HG02571 (cell line): Measurements from ENCODE around the gene ESPNL.

Experiments
- ATAC-seq: cut with Tn5 transposase; IDR thresholded peaks from one replicate; pipeline ENCODE4 v1.9.1; 2021; ENCODE audit warnings: mild to moderate bottlenecking, moderate library complexity; ENCODE audit not compliant: unreplicated experiment

ESPNL gene

DNA sequence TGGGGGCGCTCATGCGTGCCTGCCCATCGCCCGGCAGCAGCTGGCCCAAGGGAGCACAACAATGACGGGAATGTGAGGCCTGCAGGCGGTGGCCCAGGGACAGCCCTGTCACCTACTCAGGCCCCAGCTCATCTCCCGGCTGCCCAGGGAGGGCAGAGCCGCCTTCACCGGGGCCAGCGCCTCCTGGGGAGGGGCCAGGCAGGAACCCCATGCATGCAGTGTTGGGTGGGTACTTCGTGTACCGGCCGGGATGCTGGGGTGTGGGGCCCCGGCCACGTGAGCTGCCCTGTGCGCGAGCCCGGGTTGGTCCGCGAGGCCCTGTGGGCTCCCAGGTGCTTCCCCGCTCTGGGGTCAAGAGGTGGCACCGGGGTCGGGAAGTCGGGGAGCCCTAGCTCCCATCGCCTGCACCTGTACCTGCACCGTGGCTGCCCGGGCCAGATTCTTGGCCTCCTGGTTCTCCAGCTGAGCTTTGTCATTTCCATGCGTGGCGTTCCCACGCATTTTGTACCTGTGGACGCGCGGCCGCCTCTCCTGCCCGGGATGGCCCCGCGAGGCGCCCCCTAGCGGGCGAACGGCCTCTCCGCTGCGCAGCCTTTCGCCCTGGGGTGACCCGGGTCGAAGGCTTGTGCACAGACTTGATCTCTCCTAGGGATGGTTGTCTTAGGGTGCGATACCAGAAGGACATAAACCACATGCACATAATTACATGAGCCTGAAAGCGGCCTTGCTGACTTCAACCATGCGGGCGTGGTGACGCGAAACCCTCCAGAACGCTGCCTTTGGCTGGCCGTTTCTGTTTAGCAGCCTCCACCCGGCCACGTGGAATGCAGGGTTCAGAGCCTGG is 39.3 kb downstream of the ESPNL start:
- no peak for ATAC-seq

DNA sequence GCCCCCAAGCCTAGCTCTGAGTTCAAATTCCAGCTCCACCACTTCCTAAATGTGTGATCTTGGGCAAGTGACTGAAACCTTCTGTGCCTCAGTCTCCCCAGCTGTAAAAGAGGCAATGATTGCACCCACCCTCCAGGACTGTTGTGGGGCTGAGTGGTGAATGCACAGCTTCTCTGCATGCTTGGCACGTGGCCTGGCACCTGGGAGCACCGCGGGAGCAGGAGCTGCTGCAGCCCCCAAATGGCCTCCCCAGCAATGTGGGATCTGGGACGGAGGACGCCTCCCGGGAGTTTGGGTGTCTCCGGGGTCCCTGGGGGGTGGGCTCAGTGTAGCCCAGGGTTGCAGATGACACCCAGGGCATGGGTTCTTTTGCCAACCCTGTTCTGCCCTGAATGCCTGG is 39.9 kb downstream of the ESPNL start:
- no peak for ATAC-seq

DNA sequence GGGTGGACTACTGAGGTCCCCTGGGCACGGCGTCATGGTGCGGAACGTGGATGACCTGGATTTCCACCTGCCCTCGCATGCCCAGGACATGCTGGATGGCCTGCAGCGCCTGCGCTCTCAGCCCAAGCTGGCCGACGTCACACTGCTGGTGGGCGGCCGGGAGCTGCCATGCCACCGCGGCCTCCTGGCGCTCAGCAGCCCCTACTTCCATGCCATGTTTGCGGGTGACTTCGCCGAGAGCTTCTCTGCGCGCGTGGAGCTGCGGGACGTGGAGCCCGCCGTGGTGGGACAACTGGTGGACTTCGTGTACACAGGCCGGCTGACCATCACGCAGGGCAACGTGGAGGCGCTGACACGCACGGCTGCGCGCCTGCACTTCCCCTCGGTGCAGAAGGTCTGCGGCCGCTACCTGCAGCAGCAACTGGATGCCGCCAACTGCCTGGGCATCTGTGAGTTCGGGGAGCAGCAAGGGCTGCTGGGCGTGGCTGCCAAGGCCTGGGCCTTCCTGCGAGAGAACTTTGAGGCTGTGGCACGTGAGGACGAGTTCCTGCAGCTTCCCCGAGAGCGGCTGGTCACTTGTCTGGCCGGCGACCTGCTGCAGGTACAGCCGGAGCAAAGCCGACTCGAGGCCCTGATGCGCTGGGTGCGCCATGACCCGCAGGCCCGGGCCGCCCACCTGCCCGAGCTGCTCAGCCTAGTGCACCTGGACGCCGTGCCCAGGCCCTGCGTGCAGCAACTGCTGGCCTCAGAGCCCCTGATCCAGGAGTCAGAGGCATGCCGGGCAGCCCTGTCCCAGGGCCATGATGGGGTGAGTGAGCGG is 40.8 kb downstream of the ESPNL start:
- ATAC-seq: no peak

DNA sequence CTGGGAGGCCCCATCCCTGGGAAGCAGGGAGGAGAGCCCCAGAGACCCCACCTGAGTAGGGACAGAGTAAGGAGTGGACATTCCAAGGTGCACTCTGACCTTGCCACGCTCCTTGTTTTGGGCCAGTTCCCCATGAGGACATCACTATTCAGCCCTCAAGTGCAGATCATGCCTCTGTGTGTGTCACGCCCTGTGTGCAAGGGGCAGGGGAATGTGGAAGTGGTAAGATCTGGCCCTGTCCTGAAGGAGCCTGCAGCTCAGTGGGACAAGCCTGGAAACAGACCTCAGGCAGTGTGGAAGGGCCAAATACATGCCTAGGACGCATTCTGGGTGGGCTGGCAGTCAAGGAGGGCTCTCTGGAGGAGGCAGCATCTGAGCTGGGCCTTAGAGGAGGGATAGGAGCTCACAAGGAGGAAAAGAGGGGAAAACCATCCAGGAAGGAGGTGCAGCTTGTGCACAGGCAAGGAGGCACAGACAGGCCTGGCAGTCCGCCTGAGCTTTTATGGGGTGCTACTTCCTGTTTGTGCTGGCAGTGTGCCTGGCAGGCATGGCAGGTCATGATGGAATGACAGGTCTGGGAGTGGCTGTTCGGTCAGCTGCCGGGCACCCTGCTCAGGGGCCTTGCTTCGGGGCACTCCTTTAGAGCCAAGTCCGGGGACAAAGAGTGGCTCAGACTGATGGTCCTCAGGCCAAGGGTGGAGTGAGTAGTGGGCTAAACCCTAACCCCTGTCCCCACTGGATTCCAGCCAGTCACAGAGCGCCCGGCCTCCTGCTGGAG is 41.6 kb downstream of the ESPNL start:
- ATAC-seq: no peak

DNA sequence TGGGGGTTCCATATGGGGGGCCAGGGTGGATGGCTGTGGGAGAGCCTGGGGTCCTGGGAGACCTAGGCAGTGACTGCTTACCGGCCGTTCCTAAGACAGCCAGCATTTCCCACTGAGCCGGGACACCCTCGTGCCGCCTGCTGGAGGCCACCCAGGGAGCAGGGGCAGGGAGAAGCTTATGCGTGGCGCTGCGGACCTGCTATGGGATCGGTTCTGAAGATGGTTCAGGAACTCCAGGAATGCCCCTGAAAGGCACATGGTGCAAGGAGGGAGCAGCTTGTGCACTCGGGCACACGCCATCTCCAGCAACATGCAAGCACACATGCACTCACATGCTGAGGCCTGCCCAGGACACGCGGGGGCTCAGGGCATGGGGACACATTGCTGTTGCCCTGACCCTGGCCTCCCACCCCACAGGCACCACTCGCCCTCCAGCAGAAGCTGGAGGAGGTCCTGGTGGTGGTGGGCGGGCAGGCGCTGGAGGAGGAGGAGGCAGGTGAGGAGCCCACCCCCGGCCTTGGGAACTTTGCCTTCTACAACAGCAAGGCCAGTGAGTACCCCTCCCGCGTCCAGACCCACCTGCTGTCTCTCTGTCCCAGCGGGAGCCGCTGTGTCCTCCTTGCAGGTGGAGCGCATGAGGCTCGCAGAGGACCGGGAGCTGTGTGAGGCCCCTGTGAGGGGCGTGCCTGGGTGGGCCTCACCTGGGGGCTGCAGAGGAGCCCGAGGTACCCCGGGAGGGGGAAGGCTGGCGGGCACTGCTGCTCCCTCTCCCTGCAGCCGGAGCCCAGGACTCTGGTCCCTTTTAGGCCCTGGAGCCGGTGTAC is 42.5 kb downstream of the ESPNL start:
- ATAC-seq: no peak

DNA sequence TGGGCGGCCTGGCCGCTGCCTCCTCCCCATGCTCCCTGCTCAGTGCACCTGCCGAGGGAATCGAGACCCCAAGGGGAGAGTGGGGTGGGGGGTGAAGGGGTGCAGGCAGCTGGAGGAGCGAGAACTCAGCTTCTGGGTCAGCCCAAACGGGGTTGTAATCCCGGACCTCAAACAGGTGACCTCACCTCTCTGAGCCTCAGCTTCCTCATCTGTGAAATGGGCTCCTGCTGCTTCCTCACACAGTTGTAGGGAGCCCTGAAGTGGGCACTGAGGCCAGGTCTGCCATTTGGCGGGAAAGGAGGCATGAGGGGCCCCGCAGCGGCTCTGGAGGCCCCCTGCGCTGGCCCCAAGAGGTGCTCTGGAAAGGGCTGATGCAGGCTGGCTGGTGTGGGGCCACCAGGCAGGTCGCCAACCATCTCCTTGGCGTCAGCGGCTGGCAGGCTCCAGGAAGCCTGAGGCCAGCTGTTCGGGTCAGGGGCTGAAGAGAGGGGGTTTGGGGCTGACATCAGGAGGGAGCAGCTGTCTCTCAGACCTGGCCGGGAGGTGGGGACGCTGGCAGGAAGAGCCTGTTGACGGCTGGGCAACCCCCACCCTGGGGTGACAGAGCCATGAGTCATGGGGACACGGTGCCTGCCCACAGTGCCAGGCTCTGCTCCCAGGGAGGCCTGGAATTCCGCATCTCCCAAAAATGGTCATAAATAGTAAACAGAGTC is 43.3 kb downstream of the ESPNL start:
- ATAC-seq: no peak

DNA sequence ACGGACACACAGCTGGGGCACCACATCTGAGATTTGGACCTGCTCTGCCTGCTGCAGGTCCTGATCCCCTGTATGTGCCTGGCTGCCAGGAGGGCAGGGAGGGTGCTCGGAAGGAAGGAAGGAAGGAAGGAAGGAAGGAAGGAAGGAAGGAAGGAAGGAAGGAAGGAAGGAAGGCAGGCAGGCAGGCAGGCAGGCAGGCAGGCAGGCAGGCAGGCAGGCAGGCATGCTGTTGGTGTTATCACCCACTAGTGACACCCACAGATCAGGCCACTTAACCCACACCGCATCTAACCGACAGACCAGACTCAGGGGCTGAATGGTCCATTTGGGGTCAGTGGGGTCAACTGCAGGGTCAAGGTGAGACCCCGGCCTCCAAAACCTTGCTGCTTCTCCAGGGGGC is 44.1 kb downstream of the ESPNL start:
- no peak for ATAC-seq

DNA sequence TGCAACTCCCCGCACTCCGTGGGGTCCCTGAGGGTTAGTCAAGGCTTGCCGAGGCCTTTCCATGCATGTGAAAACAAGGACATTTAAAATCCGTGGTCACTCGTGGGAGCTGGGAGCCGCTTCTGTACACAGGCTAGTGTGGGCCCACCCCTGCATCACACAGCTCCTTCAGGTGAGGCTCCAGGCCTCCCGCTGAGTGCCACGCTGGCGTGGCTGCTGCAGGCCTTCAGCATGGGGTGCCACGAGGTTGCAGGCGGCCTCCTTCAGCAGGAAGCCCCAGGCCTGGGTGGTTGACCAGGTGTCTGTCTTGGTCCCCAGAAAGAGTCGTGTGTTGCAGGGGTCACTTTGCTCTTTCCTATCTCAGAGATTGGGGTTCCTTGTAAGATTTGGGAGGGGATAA is 44.9 kb downstream of the ESPNL start:
- ATAC-seq: no peak

DNA sequence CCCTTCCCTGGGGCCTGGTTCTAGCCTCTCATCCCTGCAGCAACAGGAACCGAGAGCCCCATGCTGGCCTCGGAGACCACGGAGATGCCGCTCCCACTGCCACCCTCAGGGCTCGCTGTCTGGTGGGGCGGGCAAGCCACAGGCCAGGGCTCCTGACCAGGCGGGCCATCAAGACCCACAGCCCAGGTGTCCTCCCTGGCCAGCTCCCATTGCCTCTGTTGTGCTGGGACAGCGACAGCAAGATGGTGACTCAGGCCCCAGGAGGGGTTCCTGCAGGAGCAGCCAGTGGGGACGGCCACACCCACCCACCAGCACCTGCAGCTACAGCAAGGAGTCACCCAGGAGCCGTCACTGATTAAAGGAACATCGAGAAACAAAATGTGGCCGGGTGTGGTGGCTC is 45.7 kb downstream of the ESPNL start:
- ATAC-seq: no peak

DNA sequence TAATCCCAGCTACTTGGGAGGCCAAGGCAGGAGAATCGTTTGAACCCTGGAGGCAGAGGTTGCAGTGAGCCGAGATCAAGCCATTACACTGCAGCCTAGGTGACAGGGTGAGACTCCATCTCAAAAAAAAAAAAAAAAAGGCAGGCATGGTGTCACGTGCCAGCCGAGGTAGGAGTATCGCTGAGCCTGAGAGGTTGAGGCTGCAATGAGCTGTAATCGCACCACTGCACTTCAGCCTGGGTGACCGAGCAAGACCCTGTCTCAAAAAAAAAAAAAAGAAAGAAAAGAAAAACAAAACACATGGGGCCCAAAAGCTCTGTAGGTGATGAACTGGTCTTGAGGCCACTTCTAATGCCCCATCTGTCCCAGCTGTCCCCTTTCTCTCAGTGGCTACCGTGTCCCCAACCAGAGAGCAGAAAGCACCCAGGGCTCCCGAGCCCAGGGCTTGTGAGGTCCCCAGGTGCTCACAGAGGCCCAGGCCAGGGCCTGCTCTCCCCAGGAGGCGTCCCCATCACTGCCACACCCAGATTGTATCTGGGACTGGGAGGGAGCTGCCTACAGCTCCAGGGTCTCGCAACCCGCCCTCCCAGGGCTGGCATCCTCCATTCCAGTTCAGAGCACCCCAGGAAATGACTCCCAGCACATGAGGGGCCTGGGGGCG is 46.9 kb downstream of the ESPNL start:
- ATAC-seq: no peak

DNA sequence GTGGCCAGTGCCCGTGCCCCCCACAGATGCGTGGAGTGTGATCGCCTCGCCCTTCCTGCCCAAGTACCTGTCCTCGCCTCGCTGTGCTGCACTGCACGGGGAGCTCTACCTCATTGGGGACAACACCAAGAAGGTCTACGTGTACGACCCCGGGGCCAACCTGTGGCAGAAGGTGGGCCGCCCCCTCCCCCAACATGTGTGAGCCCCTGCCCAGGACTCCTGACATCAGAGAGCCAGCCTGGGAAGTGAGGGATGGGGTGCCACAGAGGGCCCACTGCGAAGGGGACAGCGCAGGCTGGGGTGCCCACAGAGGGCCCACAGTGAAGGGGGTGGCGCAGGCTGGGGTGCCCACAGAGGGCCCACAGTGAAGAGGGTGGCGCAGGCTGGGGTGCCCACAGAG is 48.8 kb downstream of the ESPNL start:
- no peak for ATAC-seq

DNA sequence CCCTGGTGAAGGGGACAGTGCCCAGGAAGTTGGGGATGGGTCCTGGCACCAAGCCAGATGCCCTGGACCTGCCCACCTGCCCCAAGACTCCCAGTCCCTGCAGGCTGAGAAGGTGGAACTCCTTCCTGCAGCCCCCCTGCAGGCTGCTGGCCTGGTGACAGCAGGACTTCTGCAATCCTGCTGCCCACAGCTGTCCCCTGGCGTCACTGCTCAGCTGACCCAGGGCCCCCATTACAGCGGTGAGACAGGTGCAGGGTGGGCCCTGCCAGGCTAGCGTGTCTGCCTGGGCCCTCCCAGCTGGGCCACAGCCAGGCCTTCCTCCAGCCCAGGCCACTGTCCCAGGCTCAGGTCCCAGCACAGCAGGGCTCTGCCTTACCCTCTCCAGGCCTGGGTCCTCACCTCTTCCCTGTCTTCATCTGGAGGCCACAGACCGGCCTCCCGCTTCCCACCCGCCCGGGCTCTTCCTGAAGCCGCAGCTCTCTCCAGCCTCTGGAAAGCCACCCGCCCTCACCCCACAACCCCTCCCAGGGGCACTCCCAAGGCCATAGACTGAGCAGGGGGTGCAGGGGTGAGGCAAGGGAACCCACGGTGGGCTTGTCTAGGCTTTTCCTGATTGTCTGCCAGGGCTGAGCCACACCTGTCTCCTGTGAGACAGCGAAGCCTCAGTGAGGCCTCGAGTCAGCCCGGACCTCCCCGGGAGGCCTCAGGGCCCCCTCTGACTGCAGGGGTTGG is 49.9 kb downstream of the ESPNL start:
- ATAC-seq: no peak

DNA sequence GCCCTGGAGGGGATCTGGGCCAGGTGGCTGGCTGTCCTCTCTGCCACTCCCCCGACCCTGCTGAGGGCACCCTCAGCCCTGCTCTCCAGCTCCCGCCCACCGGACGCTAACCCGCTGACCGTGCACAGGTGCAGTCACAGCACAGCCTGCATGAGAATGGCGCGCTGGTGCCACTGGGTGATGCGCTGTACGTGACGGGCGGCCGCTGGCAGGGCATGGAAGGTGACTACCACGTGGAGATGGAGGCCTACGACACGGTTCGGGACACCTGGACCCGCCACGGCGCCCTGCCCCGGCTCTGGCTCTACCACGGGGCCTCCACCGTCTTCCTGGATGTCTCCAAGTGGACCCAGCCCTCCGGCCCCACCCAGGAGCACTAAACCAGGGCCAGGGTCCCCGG is 50.5 kb downstream of the ESPNL start:
- ATAC-seq: no peak

DNA sequence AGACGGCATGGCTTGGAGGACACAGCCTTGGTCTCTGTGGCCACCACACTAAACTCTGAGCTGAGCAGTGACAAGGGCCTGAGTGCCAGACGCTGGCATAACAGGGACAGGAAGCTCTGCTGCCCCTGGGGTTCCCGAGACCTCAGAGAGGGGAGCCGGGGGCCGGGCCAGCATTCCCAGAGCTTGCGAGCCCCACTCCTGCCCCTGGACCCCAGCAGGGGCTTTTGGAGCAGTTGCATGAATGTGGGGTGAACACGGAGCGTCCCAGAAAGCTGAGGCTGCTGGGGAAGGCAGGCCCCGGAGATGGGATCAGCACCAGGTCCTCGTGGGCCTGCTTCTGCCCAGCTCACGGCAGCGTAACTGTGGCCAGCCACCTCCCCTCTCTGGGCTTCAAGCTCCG is 51.1 kb downstream of the ESPNL start:
- no peak for ATAC-seq

DNA sequence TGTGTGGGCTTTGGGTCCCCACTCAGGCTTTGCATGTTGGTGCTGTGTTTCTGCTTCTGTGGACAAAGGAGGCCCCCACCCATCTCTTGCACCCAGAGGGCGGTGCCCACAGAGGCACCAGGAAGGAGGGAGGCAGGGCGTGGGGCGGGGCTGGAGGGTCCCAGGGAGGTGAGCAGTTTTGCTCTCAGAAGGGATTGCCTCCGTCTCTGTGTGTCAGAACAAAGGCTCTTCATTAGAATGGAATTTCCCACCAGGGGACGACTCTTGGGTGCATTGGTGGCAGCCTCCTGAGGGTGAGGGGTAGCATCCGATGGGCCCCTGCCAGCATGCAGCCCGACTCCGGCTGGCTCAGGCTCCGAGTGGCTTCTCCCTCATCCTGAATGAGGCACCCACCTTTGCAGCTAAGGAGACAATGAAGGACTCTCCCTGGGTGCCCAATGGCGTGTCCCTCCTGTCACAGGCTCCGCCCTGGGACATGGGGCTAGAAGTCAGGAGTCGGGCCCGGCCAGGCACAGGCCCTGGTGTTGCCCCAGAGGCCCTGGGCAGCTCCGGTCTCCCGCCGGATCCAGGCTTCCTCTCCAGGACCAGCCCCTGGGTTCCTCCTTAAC is 51.6 kb downstream of the ESPNL start:
- ATAC-seq: no peak

DNA sequence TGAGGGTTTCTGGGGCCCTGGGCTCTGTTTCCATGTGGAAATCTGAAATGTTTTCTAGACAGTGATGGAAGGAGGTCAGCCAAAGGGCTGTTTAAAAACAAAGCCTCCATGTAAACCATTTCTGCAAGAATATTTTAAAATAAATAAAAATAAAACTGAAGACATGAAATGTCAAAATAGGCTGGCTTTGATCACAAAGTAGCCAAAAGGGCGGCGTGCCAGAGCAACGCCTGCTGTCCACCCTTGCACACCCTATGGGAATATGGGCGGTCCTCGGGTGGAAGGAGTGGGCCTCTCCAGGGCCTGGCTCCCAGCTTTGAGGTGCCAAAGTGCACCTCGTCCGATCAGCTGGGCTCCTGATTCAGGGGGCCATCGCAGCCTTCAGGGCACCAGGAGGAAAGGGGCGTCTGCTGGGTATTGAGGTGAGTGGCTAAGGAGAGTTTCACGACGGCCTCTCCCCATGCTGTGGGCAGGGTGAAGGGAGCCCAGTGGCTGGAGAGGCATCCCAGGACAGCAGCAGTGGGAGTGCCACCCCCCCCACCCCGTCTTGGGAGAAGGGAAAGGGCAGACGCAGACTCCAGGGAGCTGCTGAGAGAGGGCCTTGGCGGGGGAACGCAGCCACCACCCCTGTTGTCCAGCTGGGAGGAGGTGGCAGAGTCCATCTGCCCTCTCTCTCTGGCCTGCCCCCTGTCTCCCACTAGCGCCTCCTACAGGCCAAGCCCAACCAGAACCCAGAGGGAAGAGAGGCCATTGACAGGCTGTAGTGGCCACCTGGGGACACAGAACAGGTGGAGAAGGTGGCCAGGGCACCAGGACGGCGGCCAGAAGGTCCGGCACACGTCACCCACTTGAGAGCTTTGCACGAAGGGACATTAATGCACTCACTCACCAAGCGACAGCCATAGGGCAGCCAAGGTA is 52.9 kb downstream of the ESPNL start:
- ATAC-seq: no peak

DNA sequence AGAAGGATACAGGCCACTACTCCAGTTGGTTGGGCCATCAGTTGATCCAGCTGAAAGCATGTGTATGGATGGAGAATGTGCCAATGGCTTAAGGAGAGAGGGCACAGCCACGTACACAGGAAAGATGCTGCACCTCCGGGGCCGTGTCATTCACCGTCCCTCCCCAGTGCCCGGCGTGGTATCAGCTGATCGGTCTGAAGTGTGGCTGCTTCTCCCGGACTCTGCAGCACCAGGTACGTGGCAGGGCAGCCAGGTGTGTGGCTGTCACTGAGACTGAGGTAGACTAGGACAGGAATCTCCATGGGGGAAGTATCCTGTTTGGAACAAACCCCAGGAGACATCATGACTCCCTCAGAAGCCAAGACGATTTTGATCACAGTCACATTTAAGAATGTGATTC is 54.4 kb downstream of the ESPNL start:
- ATAC-seq: no peak
